HL-60 (cell line): ENCODE data around the gene ARHGAP32.

Experiments used
- DNase-seq, 2 experiments: peaks; one replicate each; pipeline ENCODE4 v3.0.0-alpha.2; 2010 to 2020; ENCODE audit warnings: low read depth in 1 of 2, low spot score in 1 of 2
- H3K27ac ChIP-seq: fragments of 250-450 bp; sonication (Bioruptor Pico); replicated peaks from 2 replicates; pipeline ENCODE4 v1.5.1; 2020; ENCODE audit warnings: mild to moderate bottlenecking, moderate library complexity
- H3K27me3 ChIP-seq: fragments of 250-450 bp; sonication (Bioruptor Pico); 2 replicates; pipeline ENCODE4 v1.5.1; 2021; ENCODE audit warnings: mild to moderate bottlenecking, moderate library complexity; ENCODE audit not compliant: insufficient read depth, poor library complexity, severe bottlenecking
- H3K4me3 ChIP-seq: replicated peaks from 2 replicates; pipeline ENCODE4 v1.5.1; 2011; ENCODE audit warnings: mild to moderate bottlenecking, control low read depth, low read length; ENCODE audit not compliant: insufficient read depth
- CTCF ChIP-seq: IDR thresholded peaks from one replicate; pipeline ENCODE4 v1.5.1; 2011; ENCODE audit warnings: low read length, control low read depth, inconsistent platforms; ENCODE audit not compliant: insufficient read depth
- GABPA ChIP-seq: IDR thresholded peaks from 2 replicates; pipeline ENCODE4 v1.6.1; 2012; ENCODE audit warnings: low read depth
- POLR2AphosphoS5 ChIP-seq: IDR thresholded peaks from 2 replicates; pipeline ENCODE4 v1.6.1; 2012; ENCODE audit warnings: low read depth
- SPI1 ChIP-seq: IDR thresholded peaks from 2 replicates; pipeline ENCODE4 v1.6.1; 2012; ENCODE audit warnings: low read depth, mild to moderate bottlenecking, borderline replicate concordance
- TF ChIP-seq, protein P1 (sequence below): IDR thresholded peaks from 2 replicates; pipeline ENCODE4 v1.6.1; 2012; ENCODE audit warnings: low read depth; ENCODE audit not compliant: insufficient replicate concordance

ARHGAP32 gene

DNA sequence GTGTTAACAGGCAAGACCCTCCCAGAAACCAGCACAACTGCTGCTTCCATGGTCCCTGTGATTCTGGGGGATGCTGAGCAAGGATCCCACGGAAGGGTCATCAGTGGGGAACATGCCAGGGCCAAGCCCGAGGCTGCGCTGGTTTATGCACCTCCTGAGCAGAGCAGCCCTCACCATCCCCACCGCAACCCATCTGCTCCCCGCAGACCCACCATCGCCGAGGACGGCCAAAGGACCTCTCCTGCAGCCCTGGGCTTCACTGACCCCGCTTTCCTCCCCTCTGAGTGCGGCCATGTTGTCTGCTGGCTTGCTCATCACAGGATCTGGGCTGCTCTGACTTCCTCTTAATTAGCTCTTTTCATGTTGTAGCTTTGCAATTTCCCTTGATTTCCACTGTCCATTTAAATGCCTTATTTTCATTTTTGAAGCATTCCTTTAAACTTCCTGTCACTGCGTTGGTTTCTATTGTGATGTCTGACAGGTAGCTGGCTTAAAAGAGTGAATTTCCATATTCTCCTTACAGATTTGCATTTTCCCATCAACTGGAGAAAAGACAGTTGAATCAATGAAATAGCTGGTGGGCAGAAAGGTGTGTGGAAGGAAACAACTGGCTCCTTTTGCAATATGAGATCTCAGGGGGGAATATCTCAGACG is 264.3 kb downstream of the ARHGAP32 start:
- no peak for TF ChIP-seq GABPA
- TF ChIP-seq, protein P1, sequence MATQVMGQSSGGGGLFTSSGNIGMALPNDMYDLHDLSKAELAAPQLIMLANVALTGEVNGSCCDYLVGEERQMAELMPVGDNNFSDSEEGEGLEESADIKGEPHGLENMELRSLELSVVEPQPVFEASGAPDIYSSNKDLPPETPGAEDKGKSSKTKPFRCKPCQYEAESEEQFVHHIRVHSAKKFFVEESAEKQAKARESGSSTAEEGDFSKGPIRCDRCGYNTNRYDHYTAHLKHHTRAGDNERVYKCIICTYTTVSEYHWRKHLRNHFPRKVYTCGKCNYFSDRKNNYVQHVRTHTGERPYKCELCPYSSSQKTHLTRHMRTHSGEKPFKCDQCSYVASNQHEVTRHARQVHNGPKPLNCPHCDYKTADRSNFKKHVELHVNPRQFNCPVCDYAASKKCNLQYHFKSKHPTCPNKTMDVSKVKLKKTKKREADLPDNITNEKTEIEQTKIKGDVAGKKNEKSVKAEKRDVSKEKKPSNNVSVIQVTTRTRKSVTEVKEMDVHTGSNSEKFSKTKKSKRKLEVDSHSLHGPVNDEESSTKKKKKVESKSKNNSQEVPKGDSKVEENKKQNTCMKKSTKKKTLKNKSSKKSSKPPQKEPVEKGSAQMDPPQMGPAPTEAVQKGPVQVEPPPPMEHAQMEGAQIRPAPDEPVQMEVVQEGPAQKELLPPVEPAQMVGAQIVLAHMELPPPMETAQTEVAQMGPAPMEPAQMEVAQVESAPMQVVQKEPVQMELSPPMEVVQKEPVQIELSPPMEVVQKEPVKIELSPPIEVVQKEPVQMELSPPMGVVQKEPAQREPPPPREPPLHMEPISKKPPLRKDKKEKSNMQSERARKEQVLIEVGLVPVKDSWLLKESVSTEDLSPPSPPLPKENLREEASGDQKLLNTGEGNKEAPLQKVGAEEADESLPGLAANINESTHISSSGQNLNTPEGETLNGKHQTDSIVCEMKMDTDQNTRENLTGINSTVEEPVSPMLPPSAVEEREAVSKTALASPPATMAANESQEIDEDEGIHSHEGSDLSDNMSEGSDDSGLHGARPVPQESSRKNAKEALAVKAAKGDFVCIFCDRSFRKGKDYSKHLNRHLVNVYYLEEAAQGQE: no peak
- no peak for TF ChIP-seq SPI1
- TF ChIP-seq POLR2AphosphoS5: no peak
- TF ChIP-seq CTCF: no peak
- Histone ChIP-seq H3K27ac (no peak overlapping the region), H3K4me3 (no peak overlapping the region), H3K27me3 (no peaks in the 10 kb centered on the region)
- DNase-seq: no peak

GRCh38 chr11:128927108-128927461 is 265.0 kb downstream of the ARHGAP32 start:
- no peaks in the 10 kb centered on the region for H3K27me3 ChIP-seq
- DNase-seq: no peak
- TF ChIP-seq SPI1 (no peak), GABPA (no peak), POLR2AphosphoS5 (no peak), CTCF (no peak)
- TF ChIP-seq, protein P1: no peak
- no peak overlapping the region for H3K27ac ChIP-seq
- no peak overlapping the region for H3K4me3 ChIP-seq

- DNase-seq: no peak
- H3K4me3 ChIP-seq: no peak overlapping the region
- no peak overlapping the region for H3K27ac ChIP-seq
- H3K27me3 ChIP-seq: no peaks in the 10 kb centered on the region
- no peak for TF ChIP-seq SPI1
Measured at GRCh38 chr11:128926437-128927107, 265.6 kb downstream of the ARHGAP32 start.

- TF ChIP-seq, protein P1: no peak
- TF ChIP-seq CTCF: no peak
- TF ChIP-seq GABPA: no peak
- no peak for TF ChIP-seq POLR2AphosphoS5
- no peak for TF ChIP-seq SPI1
Measured at GRCh38 chr11:128926000-128926399, 266.1 kb downstream of the ARHGAP32 start.

More at GRCh38 chr11:128926000-128926399, 266.1 kb downstream of the ARHGAP32 start:
- H3K4me3 ChIP-seq: no peak overlapping the region
- no peak overlapping the region for H3K27ac ChIP-seq
- H3K27me3 ChIP-seq: no peaks in the 10 kb centered on the region
- no peak for DNase-seq
